GM19193 (cell line): ENCODE data around the gene KRTAP13-1.

Experiments used
- POLR2A ChIP-seq: IDR thresholded peaks from 4 replicates; pipeline ENCODE4 v1.6.1; 2011; ENCODE audit not compliant: insufficient read depth, insufficient read length; ENCODE audit errors: extremely low read depth

The KRTAP13-1 gene, protein sequence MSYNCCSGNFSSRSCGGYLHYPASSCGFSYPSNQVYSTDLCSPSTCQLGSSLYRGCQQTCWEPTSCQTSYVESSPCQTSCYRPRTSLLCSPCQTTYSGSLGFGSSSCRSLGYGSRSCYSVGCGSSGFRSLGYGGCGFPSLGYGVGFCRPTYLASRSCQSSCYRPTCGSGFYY

GRCh38 chr21:30395731-30396130 is at the start of gene KRTAP13-1:
Gene KRTAP13-1 (plus strand): TSS chr21:30396031. CDS start chr21:30396087, 56 bp downstream.
- TF ChIP-seq POLR2A = no peak

DNA sequence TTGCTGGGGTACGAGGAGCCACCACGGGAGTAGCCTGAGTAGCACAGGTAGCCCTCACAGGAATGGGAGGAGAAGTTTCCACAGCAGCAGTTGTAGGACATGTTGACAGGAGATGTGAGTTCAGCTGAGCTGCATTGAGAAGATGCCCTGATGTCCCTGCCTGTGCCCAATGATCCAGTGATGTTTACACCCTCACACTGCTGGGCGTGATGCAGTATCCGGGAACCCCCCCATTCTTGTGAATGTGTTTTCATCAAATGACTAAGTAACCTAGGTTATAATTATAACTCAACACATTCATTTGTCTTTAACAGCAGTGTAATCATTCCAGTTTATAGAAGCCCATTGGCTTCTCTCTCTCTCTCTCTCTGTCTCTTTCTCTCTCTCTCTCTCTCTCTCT is 47.3 kb upstream of the KRTAP13-1 start, which contains the start of gene KRTAP23-1:
KRTAP23-1 (minus strand) TSS at position 101 of the 400 bp plus-strand sequence; CDS start at position 101, 0 bp downstream.
- no peak for TF ChIP-seq POLR2A

DNA sequence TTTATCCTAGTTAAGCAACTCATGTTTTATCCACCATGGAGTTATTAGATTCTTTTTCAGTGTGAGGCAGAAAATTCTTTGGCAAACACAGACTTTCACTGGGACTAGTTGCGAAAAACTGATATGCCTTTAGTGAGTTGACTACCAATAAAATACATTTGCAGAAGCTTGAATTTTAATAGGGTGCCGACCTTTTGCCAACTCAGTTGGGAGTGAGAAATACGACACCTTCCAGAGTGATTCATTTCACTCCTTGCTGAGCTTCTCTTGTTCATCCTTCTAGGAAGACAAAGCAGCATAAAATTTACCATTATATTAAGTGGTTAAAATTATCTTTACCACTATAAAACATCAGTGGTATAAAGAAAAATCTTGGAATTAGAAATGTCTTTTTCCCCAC is 46.3 kb upstream of the KRTAP13-1 start:
- no peak for TF ChIP-seq POLR2A

DNA sequence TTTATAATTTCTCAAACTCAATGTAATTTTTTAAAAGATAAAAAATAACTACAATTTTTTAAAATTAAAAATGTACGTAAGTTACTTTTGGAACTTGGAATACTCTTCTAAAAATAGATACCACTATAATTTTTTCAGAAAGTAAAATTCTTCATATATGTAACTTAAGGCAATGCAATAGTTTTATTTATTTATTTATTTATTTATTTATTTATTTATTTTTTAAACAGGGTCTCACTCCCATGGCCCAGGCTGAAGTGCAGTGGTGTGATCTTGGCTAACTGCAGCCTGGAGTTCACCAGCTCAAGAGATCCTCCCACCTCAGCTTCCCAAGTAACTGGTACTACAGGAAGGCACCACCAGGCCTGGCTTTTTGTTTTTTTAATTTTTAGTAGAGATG is 44.3 kb upstream of the KRTAP13-1 start:
- no peak for TF ChIP-seq POLR2A

DNA sequence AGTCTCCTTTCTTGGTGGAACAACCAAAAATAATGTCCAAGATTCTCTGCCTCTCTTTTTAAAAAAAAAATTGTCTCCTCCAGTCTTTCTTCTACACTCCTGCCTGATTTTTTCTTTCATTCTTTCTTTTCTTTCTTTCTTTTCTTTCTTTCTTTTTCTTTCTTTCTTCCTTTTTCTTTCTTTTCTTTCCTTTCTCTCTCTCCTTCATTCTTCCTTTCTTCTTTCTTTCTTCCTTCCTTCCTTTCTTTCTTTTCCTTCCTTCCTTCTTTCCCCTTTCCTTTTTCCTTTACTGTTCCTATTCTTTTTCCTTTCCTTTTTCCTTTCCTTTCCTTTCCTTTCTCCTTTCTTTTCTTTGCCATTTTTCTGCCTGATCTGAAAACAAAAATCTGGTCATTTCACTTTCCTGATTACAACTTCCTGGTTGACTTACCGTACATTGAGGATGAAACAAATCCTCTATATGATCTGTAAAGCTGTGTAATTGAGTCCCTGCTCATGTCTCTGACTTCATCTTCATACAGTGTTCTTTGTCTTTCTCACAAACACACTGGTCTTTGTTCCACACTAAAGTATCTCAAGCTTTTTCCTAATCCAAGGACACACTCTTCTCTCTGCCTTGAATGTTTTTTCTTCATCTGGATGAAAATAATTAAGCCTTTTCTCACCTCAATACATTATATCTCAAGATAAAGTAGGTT is 41.4 kb upstream of the KRTAP13-1 start:
- no peak for TF ChIP-seq POLR2A

DNA sequence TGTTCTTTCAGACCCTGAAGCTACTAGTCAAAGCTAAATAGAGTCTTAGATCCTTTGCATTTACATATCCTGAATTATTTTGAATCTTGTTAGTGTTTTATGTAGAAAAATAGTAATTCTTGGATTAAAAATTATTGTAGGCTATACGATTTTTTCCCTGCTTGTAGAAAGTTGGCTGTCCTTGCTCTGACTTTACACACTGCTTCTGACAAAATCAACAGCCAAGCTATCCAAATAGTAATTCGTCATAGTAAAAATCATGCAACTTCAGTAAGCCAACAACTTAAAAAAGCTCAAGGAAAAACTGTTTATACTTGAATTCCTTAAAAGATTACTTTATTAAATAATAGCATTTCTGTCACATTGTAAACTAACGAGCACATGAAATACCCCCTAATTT is 39.9 kb upstream of the KRTAP13-1 start:
- TF ChIP-seq POLR2A = no peak

DNA sequence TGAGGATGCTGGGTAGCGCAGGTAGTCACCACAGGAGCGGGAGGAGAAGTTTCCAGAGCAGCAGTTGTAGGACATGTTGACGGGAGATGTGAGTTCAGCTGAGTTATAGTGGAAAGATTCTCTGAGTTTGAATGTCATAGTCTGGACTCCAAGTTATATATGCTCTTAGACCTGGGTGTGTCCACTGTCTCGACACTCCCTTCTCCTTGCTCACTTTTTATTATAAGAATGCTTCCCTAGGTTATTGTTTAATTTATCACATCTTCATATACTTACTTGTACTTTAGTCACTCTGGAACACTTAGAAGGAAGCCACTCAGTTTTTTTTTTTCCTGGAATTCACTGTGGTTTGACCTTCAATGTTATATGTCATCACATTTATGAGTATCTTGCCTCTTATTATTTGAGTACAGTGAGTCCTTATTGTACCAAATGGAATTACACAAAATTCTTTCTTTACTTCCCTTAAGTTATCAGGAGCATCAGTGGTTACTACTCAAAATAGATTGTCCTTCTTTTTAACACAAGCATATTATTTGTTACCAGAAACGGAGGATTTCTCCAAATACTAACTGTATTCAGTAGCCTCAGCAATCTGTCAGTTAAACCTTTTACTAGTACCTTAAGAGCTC is 23.6 kb upstream of the KRTAP13-1 start, which contains the start of gene KRTAP13-2:
KRTAP13-2 (minus strand) TSS at position 133 of the 632 bp plus-strand sequence; CDS start at position 75, 58 bp downstream.
- TF ChIP-seq POLR2A = no peak

DNA sequence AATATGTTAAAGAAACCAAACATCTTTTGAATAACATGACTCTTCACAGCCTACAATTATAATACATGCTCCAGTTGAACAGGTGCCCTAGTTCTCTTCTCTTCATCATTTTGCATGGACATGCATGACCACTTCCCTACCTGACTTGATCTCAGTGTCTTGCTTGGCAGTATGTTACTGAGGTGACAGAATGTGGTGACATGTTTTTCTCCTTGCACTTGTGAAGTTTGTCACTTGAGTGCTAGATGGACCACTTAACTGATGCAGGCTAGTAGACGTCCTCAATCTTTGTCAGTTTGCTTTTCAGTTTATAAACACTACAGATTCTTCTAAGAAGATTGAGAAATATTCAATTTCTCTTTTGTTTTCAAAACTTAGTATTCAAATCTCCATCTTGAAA is 13.6 kb upstream of the KRTAP13-1 start:
- no peak for TF ChIP-seq POLR2A

DNA sequence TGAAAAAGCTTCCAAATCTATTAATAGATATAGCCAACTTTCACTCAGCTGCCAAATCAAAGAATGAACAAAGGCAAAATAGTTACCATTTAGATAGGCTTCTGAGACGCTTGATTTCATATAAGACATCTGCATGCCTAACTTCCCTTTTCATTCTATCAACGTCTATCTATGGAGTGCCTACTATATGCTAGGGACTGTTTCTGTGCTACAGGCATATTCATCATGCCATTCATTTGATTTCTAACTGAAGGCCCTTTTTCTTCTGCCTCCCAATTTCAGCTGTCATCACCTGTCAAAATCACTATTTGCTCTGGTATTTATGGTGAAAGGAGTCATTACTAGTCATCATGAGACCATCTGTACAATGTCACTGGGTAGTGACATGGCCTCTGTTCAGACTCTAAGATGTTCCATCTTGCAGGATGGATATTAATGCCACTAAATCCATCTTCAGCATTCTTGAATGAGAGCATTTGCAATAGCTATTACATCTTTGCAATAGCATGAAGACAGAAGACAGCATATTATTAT is 4.3 kb upstream of the KRTAP13-1 start:
- TF ChIP-seq POLR2A = no peak

DNA sequence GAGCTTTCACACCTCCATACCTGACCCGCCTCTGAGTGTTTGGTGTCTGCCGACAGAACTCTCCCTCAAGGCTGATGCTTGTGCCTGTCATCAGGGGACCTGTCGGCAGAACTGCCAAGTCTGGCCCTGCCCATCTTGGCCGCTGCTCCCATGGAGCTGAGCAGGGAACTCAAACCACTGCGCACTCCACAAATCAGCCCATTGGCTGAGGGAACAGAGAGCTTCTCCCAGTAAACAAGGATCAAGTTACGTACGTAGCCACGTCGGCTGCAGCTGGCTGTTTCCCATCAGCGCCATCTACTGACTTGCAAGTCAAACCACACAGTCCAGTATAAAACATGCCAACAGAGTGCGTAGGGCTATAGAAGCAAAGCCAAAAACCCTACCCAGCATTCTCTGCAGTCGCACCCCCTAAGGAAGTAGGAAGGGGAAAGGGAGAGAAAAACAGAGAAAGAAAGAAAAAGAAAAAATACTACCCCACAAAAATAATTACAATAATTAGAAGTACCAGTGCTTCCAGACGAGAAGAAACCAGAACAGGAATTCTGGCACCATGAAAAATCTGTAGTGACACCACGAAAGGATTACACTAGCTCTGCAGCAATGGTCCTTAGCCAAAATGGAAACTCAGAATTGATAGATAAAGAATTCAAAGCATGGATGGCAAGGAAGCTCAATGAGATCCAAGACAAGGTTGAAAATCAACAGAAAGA is 13.1 kb downstream of the KRTAP13-1 start:
- no peak for TF ChIP-seq POLR2A

GRCh38 chr21:30415993-30416392 is 20.2 kb downstream of the KRTAP13-1 start:
- TF ChIP-seq POLR2A = no peak

- TF ChIP-seq POLR2A = no peak
Measured at GRCh38 chr21:30425826-30426225, 30.0 kb downstream of the KRTAP13-1 start, which contains the start of gene KRTAP13-3. Gene KRTAP13-3 (minus strand): TSS chr21:30425926. CDS start chr21:30425912, 14 bp downstream.

DNA sequence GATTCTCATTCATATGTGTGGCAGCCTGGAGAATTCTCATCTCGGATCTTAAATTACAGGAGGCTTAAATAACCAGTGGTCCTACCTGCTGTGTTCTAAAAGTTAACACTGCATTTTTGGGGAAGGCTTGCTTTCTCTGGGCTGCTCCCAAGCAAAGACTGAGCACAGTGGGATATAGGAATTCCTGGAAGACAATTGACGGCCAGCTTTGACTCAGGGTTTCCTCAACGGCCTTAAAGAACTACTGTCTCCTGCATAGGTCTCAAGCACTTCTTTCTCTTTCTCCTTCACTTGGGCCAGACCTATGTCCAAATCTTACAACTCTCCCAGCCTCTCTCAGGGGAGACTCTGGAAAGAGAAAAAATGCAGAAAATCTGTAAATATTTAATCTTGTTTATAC is 30.9 kb downstream of the KRTAP13-1 start:
- no peak for TF ChIP-seq POLR2A

- no peak for TF ChIP-seq POLR2A
Measured at GRCh38 chr21:30430170-30430655, 34.4 kb downstream of the KRTAP13-1 start, which contains the start of gene KRTAP13-4. Gene KRTAP13-4 (plus strand): TSS chr21:30430220. CDS start chr21:30430276, 56 bp downstream.

DNA sequence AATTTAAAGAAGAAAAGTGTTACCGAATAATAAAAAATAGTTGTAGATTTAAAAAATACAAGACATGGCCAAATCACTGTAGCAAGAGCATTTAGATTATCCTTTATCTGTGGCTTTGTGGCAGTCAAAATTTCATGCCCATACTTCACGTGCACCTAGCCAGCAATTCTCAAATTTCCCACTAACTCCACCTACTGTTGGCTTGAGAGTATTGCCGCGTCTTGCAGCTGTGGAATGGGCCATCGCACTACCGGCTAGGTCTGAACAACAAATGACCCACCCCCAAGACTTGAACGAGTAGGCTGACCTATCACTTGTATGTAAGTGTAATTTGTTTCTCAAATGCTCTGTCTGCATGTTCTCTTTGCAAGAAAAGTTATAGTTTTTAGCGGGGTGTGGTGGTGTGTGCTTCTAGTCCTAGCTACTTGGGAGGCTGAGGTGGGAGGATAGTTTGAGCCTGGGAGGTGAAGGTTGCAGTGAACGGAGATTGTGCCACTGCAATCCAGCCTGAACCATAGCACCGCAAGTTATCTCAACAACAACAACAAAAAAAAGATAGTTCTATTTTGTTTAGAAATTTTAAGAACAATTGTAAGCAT is 38.3 kb downstream of the KRTAP13-1 start:
- no peak for TF ChIP-seq POLR2A

DNA sequence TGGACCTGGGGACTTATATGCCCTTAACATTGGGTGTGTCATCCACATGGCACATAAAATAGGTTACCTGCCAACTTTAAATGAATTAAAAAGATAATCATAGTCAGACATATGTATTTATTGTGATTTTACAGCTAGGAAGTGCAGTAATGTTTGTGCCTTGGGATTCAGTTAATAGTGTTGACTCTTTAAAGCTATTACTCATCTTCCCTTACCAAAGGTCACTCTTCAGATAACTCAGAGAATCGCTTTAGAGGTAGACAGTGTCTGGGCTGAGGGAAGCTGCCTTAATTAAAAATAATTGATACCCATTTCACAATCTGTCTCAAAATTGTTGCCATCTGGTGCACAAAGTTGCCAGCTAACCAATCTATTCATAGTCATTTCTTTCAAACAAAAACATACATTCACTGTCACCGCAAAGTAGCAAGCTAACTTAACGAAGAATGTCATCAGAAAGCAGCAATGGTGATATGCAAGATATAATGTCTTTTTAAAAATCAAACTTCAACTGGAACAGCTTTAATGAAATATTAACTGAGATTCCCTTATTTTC is 41.3 kb downstream of the KRTAP13-1 start:
- TF ChIP-seq POLR2A = no peak
